SK-N-MC (cell line): ENCODE measurements around the gene MEDAG.

Experiments used
- EZH2 ChIP-seq: fragments of 200-600 bp; sonication (generic); IDR thresholded peaks from one replicate; pipeline ENCODE4 v1.6.1; 2017; ENCODE audit warnings: antibody characterized with exemption
- FOXP2 ChIP-seq: optimal IDR thresholded peaks from 2 replicates; pipeline ENCODE3; 2011; ENCODE audit warnings: mild to moderate bottlenecking, moderate library complexity; ENCODE audit not compliant: insufficient read depth; ENCODE audit errors: extremely low read length, control extremely low read depth
- POLR2AphosphoS5 ChIP-seq: IDR thresholded peaks from 2 replicates; pipeline ENCODE4 v1.6.1; 2012; ENCODE audit warnings: mild to moderate bottlenecking, low read depth, low read length, borderline replicate concordance

DNA sequence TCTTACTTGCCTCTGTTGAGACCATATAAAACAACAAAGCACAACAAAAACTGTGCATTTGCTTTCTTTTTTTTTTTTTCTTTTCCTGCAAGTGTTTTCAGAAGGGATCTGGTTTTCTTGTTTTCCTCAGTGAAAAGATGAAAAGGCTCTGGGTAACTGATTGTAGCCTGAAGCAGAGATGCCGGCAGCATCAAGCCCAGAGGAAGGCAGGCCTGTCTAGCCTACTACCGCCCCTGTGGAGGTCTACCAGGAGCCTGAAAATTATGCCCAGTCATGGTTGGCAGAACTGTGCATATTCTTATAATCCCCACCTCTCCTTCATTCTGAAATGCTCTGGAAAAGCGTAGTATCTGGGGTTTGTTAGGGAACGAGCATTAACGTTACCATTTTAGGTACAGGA is 32.6 kb upstream of the MEDAG start:
- TF ChIP-seq EZH2 (no peak), POLR2AphosphoS5 (no peak), FOXP2 (no peak)
